Neural cell (in vitro differentiated cells): ENCODE measurements around the gene LRSAM1. TPM values are rescaled to one million over a fixed set of nuclear protein-coding genes. Genes with fewer than 3 reads are reported as not detected.

Experiments used
- H2AFZ ChIP-seq: fragments of 200-600, 300-800 bp; sonication (generic), shearing (Covaris generic); 2 replicates; pipeline ENCODE4 v1.6.0; 2014; ENCODE audit warnings: low read depth, mild to moderate bottlenecking, antibody characterized with exemption, low read length, moderate library complexity
- H3F3A ChIP-seq: fragments of 200-600 bp; shearing (Covaris generic); 2 replicates; pipeline ENCODE4 v1.6.1; 2016; ENCODE audit warnings: mild to moderate bottlenecking, moderate library complexity, mixed read lengths, antibody characterized with exemption, low read length; ENCODE audit not compliant: insufficient read depth, poor library complexity, severe bottlenecking
- H3K27ac ChIP-seq: fragments of 200-600, 300-800 bp; sonication (generic), shearing (Covaris generic); 2 replicates; pipeline ENCODE4 v1.5.1; 2014; ENCODE audit warnings: mild to moderate bottlenecking, low read length, moderate library complexity
- H3K27me3 ChIP-seq: fragments of 300-800, 200-600 bp; sonication (generic), shearing (Covaris generic); 2 replicates; pipeline ENCODE4 v1.6.0; 2014; ENCODE audit warnings: mild to moderate bottlenecking, low read depth, low read length, moderate library complexity; ENCODE audit not compliant: insufficient read depth
- H3K36me3 ChIP-seq: fragments of 300-800, 200-600 bp; sonication (generic), shearing (Covaris generic); 2 replicates; pipeline ENCODE4 v1.5.1; 2014; ENCODE audit warnings: mild to moderate bottlenecking, antibody characterized with exemption, low read length, moderate library complexity; ENCODE audit not compliant: insufficient read depth
- H3K4me2 ChIP-seq: fragments of 300-800, 200-600 bp; sonication (generic), shearing (Covaris generic); 2 replicates; pipeline ENCODE4 v1.6.0; 2014; ENCODE audit warnings: mild to moderate bottlenecking, low read length
- H3K4me3 ChIP-seq: fragments of 300-800, 200-600 bp; sonication (generic), shearing (Covaris generic); 2 replicates; pipeline ENCODE4 v1.5.1; 2014; ENCODE audit warnings: mild to moderate bottlenecking, low read length, moderate library complexity
- H3K79me2 ChIP-seq: fragments of 200-600 bp; shearing (Covaris generic); replicated peaks from 2 replicates; pipeline ENCODE4 v1.6.0; 2014; ENCODE audit warnings: mild to moderate bottlenecking, low read length, moderate library complexity; ENCODE audit not compliant: insufficient read depth
- H3K9ac ChIP-seq: fragments of 300-800, 200-600 bp; sonication (generic), shearing (Covaris generic); 2 replicates; pipeline ENCODE4 v1.6.1; 2016; ENCODE audit warnings: mild to moderate bottlenecking, low read length, mixed read lengths
- H3K9me2 ChIP-seq: fragments of 200-600 bp; shearing (Covaris generic); 2 replicates; pipeline ENCODE4 v1.6.1; 2016; ENCODE audit warnings: mild to moderate bottlenecking, low read length, mixed read lengths; ENCODE audit not compliant: insufficient read depth
- H3K9me3 ChIP-seq: fragments of 200-600, 300-800 bp; sonication (generic), shearing (Covaris generic); 2 replicates; pipeline ENCODE4 v1.6.1; 2016; ENCODE audit warnings: mild to moderate bottlenecking, mixed run types, low read length, moderate library complexity, mixed read lengths
- H4K20me1 ChIP-seq: fragments of 200-600 bp; shearing (Covaris generic); 2 replicates; pipeline ENCODE4 v1.6.1; 2016; ENCODE audit warnings: mild to moderate bottlenecking, mixed run types; ENCODE audit not compliant: insufficient read depth
- EP300 ChIP-seq: fragments of 450-650 bp; conservative IDR thresholded peaks from 2 replicates; pipeline ENCODE4 v1.6.1; 2014; ENCODE audit warnings: antibody characterized with exemption, mild to moderate bottlenecking, moderate library complexity; ENCODE audit not compliant: poor library complexity, severe bottlenecking
- EZH2 ChIP-seq: fragments of 200-600, 300-800 bp; shearing (Covaris generic), sonication (generic); IDR thresholded peaks from 2 replicates; pipeline ENCODE4 v1.6.1; 2014; ENCODE audit warnings: antibody characterized with exemption, low read length, borderline replicate concordance, mild to moderate bottlenecking; ENCODE audit not compliant: insufficient read depth, poor library complexity, severe bottlenecking
- MXI1 ChIP-seq: fragments of 450-650 bp; conservative IDR thresholded peaks from 2 replicates; pipeline ENCODE4 v1.6.1; 2014; ENCODE audit warnings: antibody characterized with exemption, mild to moderate bottlenecking; ENCODE audit not compliant: poor library complexity, severe bottlenecking
- POLR2AphosphoS5 ChIP-seq: IDR thresholded peaks from 2 replicates; pipeline ENCODE4 v1.6.1; 2012
- RAD21 ChIP-seq: fragments of 450-650 bp; conservative IDR thresholded peaks from 2 replicates; pipeline ENCODE4 v1.6.1; 2014; ENCODE audit warnings: antibody characterized with exemption, mild to moderate bottlenecking, moderate library complexity
- SMC3 ChIP-seq: fragments of 450-650 bp; conservative IDR thresholded peaks from 2 replicates; pipeline ENCODE4 v1.6.1; 2014; ENCODE audit warnings: antibody characterized with exemption, mild to moderate bottlenecking, moderate library complexity; ENCODE audit not compliant: poor library complexity
- TAF1 ChIP-seq: IDR thresholded peaks from 2 replicates; pipeline ENCODE4 v1.6.1; 2012; ENCODE audit warnings: low read depth
- polyA plus RNA-seq: library from polyadenylated mRNA; depleted of rRNA; stranded (reverse); fragments of >200 nt; gene quantifications from 2 replicates; pipeline ENCODE4 v1.2.3, GENCODE V29; 2014
- TF ChIP-seq, protein P1 (sequence below): fragments of 450-650 bp; IDR thresholded peaks from 2 replicates; pipeline ENCODE4 v1.5.1; 2014; ENCODE audit warnings: antibody characterized with exemption, mild to moderate bottlenecking, moderate library complexity; ENCODE audit not compliant: poor library complexity, severe bottlenecking
- TF ChIP-seq, protein P2 (sequence below): IDR thresholded peaks from 2 replicates; pipeline ENCODE4 v1.6.1; 2012; ENCODE audit warnings: borderline replicate concordance

LRSAM1 gene
- polyA plus RNA-seq, 1 donor from 2014 or later = 21.6 TPM

GRCh38 chr9:127488946-127489345, 37.6 kb downstream of the LRSAM1 start:
- H3K9ac ChIP-seq = no peak overlapping the region
- no peak overlapping the region for H3K4me2 ChIP-seq
- no peaks in the 10 kb centered on the region for H3K36me3 ChIP-seq
- no peaks in the 10 kb centered on the region for H4K20me1 ChIP-seq
- no peak overlapping the region for H3K4me3 ChIP-seq
- no peak overlapping the region for H2AFZ ChIP-seq
- no peaks in the 10 kb centered on the region for H3K79me2 ChIP-seq
- H3K27me3 ChIP-seq = no peaks in the 10 kb centered on the region
- no peak overlapping the region for H3K27ac ChIP-seq
- H3K9me3 ChIP-seq = no peaks in the 10 kb centered on the region
- H3F3A ChIP-seq = no peaks in the 10 kb centered on the region
- no peaks in the 10 kb centered on the region for H3K9me2 ChIP-seq
- no peak for TF ChIP-seq POLR2AphosphoS5
- TF ChIP-seq EP300 = no peak
- TF ChIP-seq SMC3 = no peak
- TF ChIP-seq, protein P1, sequence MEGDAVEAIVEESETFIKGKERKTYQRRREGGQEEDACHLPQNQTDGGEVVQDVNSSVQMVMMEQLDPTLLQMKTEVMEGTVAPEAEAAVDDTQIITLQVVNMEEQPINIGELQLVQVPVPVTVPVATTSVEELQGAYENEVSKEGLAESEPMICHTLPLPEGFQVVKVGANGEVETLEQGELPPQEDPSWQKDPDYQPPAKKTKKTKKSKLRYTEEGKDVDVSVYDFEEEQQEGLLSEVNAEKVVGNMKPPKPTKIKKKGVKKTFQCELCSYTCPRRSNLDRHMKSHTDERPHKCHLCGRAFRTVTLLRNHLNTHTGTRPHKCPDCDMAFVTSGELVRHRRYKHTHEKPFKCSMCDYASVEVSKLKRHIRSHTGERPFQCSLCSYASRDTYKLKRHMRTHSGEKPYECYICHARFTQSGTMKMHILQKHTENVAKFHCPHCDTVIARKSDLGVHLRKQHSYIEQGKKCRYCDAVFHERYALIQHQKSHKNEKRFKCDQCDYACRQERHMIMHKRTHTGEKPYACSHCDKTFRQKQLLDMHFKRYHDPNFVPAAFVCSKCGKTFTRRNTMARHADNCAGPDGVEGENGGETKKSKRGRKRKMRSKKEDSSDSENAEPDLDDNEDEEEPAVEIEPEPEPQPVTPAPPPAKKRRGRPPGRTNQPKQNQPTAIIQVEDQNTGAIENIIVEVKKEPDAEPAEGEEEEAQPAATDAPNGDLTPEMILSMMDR = no peak
- no peak for TF ChIP-seq EZH2
- TF ChIP-seq RAD21 = no peak
- no peak for TF ChIP-seq TAF1
- TF ChIP-seq MXI1 = no peak
- TF ChIP-seq, protein P2, sequence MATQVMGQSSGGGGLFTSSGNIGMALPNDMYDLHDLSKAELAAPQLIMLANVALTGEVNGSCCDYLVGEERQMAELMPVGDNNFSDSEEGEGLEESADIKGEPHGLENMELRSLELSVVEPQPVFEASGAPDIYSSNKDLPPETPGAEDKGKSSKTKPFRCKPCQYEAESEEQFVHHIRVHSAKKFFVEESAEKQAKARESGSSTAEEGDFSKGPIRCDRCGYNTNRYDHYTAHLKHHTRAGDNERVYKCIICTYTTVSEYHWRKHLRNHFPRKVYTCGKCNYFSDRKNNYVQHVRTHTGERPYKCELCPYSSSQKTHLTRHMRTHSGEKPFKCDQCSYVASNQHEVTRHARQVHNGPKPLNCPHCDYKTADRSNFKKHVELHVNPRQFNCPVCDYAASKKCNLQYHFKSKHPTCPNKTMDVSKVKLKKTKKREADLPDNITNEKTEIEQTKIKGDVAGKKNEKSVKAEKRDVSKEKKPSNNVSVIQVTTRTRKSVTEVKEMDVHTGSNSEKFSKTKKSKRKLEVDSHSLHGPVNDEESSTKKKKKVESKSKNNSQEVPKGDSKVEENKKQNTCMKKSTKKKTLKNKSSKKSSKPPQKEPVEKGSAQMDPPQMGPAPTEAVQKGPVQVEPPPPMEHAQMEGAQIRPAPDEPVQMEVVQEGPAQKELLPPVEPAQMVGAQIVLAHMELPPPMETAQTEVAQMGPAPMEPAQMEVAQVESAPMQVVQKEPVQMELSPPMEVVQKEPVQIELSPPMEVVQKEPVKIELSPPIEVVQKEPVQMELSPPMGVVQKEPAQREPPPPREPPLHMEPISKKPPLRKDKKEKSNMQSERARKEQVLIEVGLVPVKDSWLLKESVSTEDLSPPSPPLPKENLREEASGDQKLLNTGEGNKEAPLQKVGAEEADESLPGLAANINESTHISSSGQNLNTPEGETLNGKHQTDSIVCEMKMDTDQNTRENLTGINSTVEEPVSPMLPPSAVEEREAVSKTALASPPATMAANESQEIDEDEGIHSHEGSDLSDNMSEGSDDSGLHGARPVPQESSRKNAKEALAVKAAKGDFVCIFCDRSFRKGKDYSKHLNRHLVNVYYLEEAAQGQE = no peak

GRCh38 chr9:127489471-127490115, 38.3 kb downstream of the LRSAM1 start:
- no peak overlapping the region for H3K4me3 ChIP-seq
- H3K27ac ChIP-seq = no peak overlapping the region
- no peaks in the 10 kb centered on the region for H3K36me3 ChIP-seq
- H3K27me3 ChIP-seq = no peaks in the 10 kb centered on the region
- H4K20me1 ChIP-seq = no peaks in the 10 kb centered on the region
- no peak overlapping the region for H2AFZ ChIP-seq
- H3K9ac ChIP-seq = no peak overlapping the region
- TF ChIP-seq SMC3 = no peak
- TF ChIP-seq EZH2 = no peak
- no peak for TF ChIP-seq EP300
- no peak for TF ChIP-seq TAF1
- no peak for TF ChIP-seq POLR2AphosphoS5
- TF ChIP-seq MXI1 = no peak
- TF ChIP-seq, protein P2 = no peak
- TF ChIP-seq RAD21 = no peak
- TF ChIP-seq, protein P1 = no peak
- no peak overlapping the region for H3K4me2 ChIP-seq
- H3K79me2 ChIP-seq = no peaks in the 10 kb centered on the region
- H3K9me2 ChIP-seq = no peaks in the 10 kb centered on the region
- no peaks in the 10 kb centered on the region for H3K9me3 ChIP-seq
- H3F3A ChIP-seq = no peaks in the 10 kb centered on the region
